GM23338 (cell line): Measurements from ENCODE around the gene PRSS2. TPM values are rescaled to one million over a fixed set of nuclear protein-coding genes. Genes with fewer than 3 reads are reported as not detected.

Source experiments
- ATAC-seq: fragments of 200-7000 bp; cut with Tn5 transposase; 3 replicates; pipeline ENCODE4 v1.9.1; 2020
- DNase-seq: peaks from one replicate; pipeline ENCODE4 v3.0.0-alpha.2; 2015; ENCODE audit warnings: low spot score
- H2AFZ ChIP-seq: fragments of 200-600 bp; sonication (generic); 2 replicates; pipeline ENCODE4 v1.8.0; 2016; ENCODE audit warnings: antibody characterized with exemption, mild to moderate bottlenecking, moderate library complexity
- H3F3A ChIP-seq: fragments of 200-600 bp; sonication (generic); replicated peaks from 2 replicates; pipeline ENCODE4 v1.8.0; 2017; ENCODE audit warnings: antibody characterized with exemption, mixed run types, low read depth
- H3K27ac ChIP-seq: fragments of 200-600 bp; sonication (generic); 2 replicates; pipeline ENCODE4 v1.6.1; 2016; ENCODE audit warnings: low read depth
- H3K27me3 ChIP-seq: fragments of 200-600 bp; sonication (generic); 2 replicates; pipeline ENCODE4 v1.8.0; 2016; ENCODE audit warnings: mild to moderate bottlenecking, mixed run types, moderate library complexity; ENCODE audit not compliant: insufficient read depth
- H3K36me3 ChIP-seq: fragments of 200-600 bp; sonication (generic); 2 replicates; pipeline ENCODE4 v1.8.0; 2016; ENCODE audit warnings: mild to moderate bottlenecking; ENCODE audit not compliant: insufficient read depth
- H3K4me1 ChIP-seq: fragments of 200-600 bp; sonication (generic); 2 replicates; pipeline ENCODE4 v1.8.0; 2016; ENCODE audit warnings: mild to moderate bottlenecking, moderate library complexity; ENCODE audit not compliant: insufficient read depth
- H3K4me2 ChIP-seq: fragments of 200-600 bp; sonication (generic); 2 replicates; pipeline ENCODE4 v1.7.1; 2017; ENCODE audit warnings: mixed run types
- H3K4me3 ChIP-seq: fragments of 200-600 bp; sonication (generic); 2 replicates; pipeline ENCODE4 v1.6.1; 2016; ENCODE audit warnings: mixed run types
- H3K79me2 ChIP-seq: fragments of 200-600 bp; sonication (generic); replicated peaks from 2 replicates; pipeline ENCODE4 v1.8.0; 2017; ENCODE audit warnings: mild to moderate bottlenecking; ENCODE audit not compliant: insufficient read depth
- H3K9me2 ChIP-seq: fragments of 200-600 bp; sonication (generic); 2 replicates; pipeline ENCODE4 v1.8.0; 2017; ENCODE audit not compliant: insufficient read depth
- H4K20me1 ChIP-seq: fragments of 200-600 bp; sonication (generic); replicated peaks from 2 replicates; pipeline ENCODE4 v1.8.0; 2017; ENCODE audit warnings: mild to moderate bottlenecking; ENCODE audit not compliant: insufficient read depth
- H3K27ac Mint-ChIP-seq: 2 replicates; pipeline ENCODE4 v1.8.0; 2020; ENCODE audit warnings: inconsistent platforms, mild to moderate bottlenecking, moderate library complexity, mixed read lengths
- H3K27me3 Mint-ChIP-seq: 3 replicates; pipeline ENCODE4 v1.8.0; 2022; ENCODE audit warnings: low read depth, mild to moderate bottlenecking, moderate library complexity, mixed read lengths, inconsistent platforms; ENCODE audit not compliant: insufficient read depth, poor library complexity
- H3K36me3 Mint-ChIP-seq: 3 replicates; pipeline ENCODE4 v1.8.0; 2021; ENCODE audit warnings: low read depth, mild to moderate bottlenecking, inconsistent platforms, moderate library complexity, mixed read lengths
- H3K4me1 Mint-ChIP-seq: 3 replicates; pipeline ENCODE4 v1.8.0; 2020; ENCODE audit warnings: mild to moderate bottlenecking, inconsistent platforms, mixed read lengths
- H3K4me3 Mint-ChIP-seq: 3 replicates; pipeline ENCODE4 v1.8.0; 2021; ENCODE audit warnings: moderate library complexity, mild to moderate bottlenecking, inconsistent platforms, mixed read lengths
- H3K9me3 Mint-ChIP-seq: 3 replicates; pipeline ENCODE4 v1.8.0; 2020; ENCODE audit warnings: moderate library complexity, mild to moderate bottlenecking, inconsistent platforms, mixed read lengths
- CREB1 ChIP-seq: fragments of 250-450 bp; sonication (Bioruptor Pico); IDR thresholded peaks from 2 replicates; pipeline ENCODE4 v1.5.0; 2020; ENCODE audit warnings: low read depth, mild to moderate bottlenecking, moderate library complexity
- ETS1 ChIP-seq: IDR thresholded peaks from 2 replicates; pipeline ENCODE4 v1.6.1; 2016; ENCODE audit warnings: antibody characterized with exemption
- EZH2phosphoT487 ChIP-seq: fragments of 200-600 bp; sonication (generic); IDR thresholded peaks from one replicate; pipeline ENCODE4 v1.8.1; 2018; ENCODE audit warnings: antibody characterized with exemption; ENCODE audit not compliant: unreplicated experiment
- JUNB ChIP-seq: IDR thresholded peaks from one replicate; pipeline ENCODE4 v1.6.1; 2016; ENCODE audit warnings: antibody characterized with exemption; ENCODE audit not compliant: unreplicated experiment
- POLR2AphosphoS5 ChIP-seq: IDR thresholded peaks from 2 replicates; pipeline ENCODE4 v1.6.1; 2016; ENCODE audit warnings: antibody characterized with exemption, low read depth
- ZNF114 ChIP-seq: fragments of 250-450 bp; sonication (Bioruptor Pico); IDR thresholded peaks from 2 replicates; pipeline ENCODE4 v1.5.0; 2020; ENCODE audit warnings: mild to moderate bottlenecking, moderate library complexity
- ZNF331 ChIP-seq: fragments of 250-450 bp; sonication (Bioruptor Pico); IDR thresholded peaks from 2 replicates; pipeline ENCODE4 v1.5.0; 2020; ENCODE audit warnings: low read depth, mild to moderate bottlenecking, moderate library complexity
- ZNF462 ChIP-seq: fragments of 250-450 bp; sonication (Bioruptor Pico); IDR thresholded peaks from 2 replicates; pipeline ENCODE4 v1.5.0; 2020; ENCODE audit warnings: mild to moderate bottlenecking, moderate library complexity
- polyA plus RNA-seq: library from polyadenylated mRNA; unstranded; fragments of >200 nt; fragmentation: Nextera tagmentation; extraction: Ambion mirVana; gene quantifications from 2 replicates; pipeline ENCODE4 v1.2.1, GENCODE V29; 2016
- total RNA-seq: library from RNA; depleted of rRNA; stranded (reverse); fragments of >200 nt; shearing (Covaris generic); gene quantifications from 2 replicates; pipeline ENCODE4 v1.2.3, GENCODE V29; 2014

Gene PRSS2
- total and polyA plus RNA-seq, 2 experiments from 2014 or later: not detected

- TF ChIP-seq ETS1: no peak
- TF ChIP-seq ZNF114 (CRISPR knock-in tag): no peak
These were observed 568 bp downstream of the PRSS2 start (continued) for GRCh38 chr7:142771353-142771723.

DNA sequence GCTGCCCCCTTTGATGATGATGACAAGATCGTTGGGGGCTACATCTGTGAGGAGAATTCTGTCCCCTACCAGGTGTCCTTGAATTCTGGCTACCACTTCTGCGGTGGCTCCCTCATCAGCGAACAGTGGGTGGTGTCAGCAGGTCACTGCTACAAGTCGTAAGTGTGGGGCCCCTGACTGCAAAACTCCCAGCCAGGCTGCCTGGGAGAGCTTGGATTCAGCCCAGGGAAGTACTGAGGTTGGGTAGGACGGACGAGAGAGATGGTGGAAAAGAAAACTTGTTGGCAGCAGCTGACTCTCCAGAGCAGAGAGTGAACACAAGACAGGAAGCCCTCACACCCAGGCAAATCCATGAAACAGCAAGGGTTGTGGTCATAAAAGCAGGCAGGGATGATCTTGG, 1.3 kb downstream of the PRSS2 start:
- Histone ChIP-seq H3F3A (no peaks in the 10 kb centered on the region), H3K4me1 (no peaks in the 10 kb centered on the region), H3K27me3 (no peaks in the 10 kb centered on the region), H3K9me2 (no peaks in the 10 kb centered on the region), H3K4me3 (no peak overlapping the region), H3K79me2 (no peaks in the 10 kb centered on the region), H3K4me2 (no peak overlapping the region), H4K20me1 (no peaks in the 10 kb centered on the region), H3K27ac (no peak overlapping the region), H3K36me3 (no peaks in the 10 kb centered on the region), H2AFZ (no peak overlapping the region)
- no peak for TF ChIP-seq ZNF331 (CRISPR knock-in tag)
- no peak for TF ChIP-seq ZNF462
- no peak for TF ChIP-seq ETS1
- no peak for TF ChIP-seq POLR2AphosphoS5
- no peak for TF ChIP-seq EZH2phosphoT487
- TF ChIP-seq ZNF114 (CRISPR knock-in tag): no peak
- TF ChIP-seq CREB1: no peak
- TF ChIP-seq JUNB: no peak
- Mint-ChIP-seq H3K27ac (no peak overlapping the region), H3K4me1 (peaks cover 3% of the 10 kb centered on the region; the same call in 1 of the 3 replicates), H3K36me3 (no peaks in the 10 kb centered on the region), H3K9me3 (no peaks in the 10 kb centered on the region; the same call in 1 of the 3 replicates), H3K4me3 (no peak overlapping the region), H3K27me3 (peaks cover 4% of the 10 kb centered on the region)
- ATAC-seq (no peak), DNase-seq (no peak)
